Stimulated activated CD4-positive, alpha-beta T cell treated with anti-CD3 and anti-CD28 coated beads, Interleukin-4, amount 100 ng/mL, for 1 hour (primary cell): Measurements from ENCODE around the gene MED26.

ENCODE experiments used
- DNase-seq: peaks from one replicate; pipeline ENCODE4 v3.0.0-alpha.2; 2020

Gene MED26

GRCh38 chr19:16532440-16533234 is 95.4 kb downstream of the MED26 start:
- DNase-seq, result no peak

DNA sequence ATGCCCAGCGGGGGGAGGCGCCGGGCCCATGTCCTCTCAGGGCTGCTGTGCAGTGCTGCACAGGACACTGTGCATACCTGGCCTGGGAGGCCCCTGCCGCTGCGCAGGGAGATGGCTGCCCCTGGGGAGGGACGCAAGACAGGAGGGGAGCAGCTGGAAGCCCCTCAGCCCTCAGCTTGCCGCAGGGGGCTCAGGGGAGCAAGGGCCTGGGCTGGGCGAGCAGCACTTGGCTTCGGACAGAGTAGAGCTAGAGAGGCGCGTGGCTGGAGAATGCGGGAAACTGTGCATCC is 96.7 kb downstream of the MED26 start:
- DNase-seq, result no peak

DNA sequence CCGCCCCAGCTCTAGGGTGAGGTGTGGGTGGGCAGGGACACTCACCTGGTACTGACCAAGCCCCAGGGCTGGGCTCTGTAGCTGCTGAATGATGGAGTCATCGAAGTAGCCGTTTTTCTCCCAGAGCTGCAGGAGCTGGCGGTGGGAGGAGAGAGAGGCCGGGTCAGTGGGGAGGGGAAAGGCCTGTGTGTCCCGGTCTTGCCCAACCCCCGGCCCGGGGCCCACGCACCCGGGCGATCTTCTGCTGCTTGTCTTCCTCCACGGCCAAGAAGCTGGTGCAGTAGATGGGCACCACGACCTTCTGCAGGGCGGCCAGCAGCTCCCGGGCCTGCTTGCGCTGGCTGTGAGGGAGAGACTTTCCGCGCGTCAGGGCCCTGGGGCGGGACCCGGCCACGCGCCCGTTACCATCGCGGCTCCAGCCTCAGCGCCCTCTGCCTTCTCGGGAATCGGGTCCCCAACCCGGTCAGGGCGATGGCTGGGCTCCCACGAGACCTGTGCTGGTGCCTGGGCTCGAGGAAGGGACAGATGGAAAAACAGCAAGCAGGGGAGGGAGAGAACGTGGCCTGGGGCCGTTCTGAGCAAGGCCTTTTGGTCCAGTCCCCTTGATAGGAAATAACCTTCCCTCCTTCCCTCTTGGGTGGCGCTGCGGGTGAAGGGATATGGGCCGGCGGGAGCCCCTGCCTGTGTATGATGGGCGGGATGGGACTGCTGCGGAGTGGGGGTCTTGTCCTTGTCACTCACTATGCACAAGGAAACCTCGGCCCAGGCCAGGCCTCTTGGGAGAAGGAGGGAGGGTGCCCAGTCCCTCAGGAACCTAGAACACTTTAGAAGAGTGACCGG is 97.2 kb downstream of the MED26 start:
- no peak for DNase-seq

- no peak for DNase-seq
These were observed 98.4 kb downstream of the MED26 start for GRCh38 chr19:16529466-16530144.

DNA sequence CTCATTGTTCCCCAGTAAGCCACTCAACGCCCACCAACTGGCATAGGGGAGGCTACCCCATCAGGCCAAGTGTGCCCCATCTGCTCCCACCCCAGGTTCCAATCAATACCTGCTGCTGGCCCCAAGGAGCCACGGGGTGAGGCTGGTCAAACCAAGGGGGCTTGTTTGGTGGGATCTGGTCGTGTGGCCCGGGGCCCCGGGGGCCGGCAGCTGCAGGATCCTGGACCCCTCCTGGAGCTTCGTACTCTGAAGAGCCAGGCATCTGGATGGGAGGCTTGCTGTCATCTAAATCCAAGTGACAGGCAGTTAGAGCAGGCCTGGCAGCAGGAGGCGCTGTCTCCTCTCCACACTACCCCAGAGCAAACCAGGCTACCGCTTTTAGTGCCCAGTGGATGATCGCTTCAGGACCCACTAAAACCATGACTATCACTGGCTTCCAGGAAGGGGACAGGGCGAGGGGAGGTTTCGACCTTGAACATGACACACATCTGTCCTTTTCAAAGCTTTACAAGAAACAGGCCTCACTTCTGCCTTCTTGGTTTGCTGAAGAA is 100.0 kb downstream of the MED26 start:
- peak; percentile 46 for DNase-seq

GRCh38 chr19:16527334-16527935 is 100.6 kb downstream of the MED26 start:
- DNase-seq, result no peak

- DNase-seq, result no peak
These were observed 102.1 kb downstream of the MED26 start for GRCh38 chr19:16525751-16526481.

DNA sequence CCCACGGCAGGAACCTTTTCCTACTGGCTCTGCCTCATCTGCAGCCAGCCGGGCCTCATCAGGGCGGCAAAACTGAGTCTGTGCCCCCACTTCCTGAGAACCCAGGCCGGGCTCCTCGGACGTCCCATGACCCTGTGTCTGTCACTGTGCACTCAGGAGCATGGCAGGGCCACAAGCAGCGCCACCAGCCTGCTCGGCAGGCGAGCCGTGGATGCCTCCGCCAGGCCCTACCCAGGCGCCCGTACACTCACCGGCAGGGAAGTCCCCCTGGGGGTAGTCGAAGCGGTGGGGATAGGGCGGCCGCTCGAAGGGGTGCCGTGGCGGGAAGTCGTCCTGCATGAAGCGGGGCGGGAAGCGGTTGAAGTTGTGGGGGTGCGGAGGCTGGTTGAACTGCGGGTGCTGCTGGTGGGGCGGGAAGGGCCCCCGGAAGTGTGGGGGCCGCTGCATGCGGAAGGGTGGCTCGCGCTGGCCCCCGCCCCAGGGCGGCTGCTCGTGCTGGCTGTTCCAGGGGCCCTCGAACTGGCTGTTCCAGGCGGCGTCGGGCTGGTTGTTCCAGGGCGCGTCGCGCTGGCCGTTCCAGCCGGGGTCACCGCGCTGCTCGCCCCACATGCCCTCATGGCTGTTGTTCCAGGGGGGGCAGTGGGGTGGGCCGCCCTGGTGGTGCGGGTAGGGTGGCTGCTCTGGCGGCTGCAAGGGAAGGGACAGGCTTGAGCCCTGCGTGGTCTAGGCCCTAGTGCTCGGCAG is 102.8 kb downstream of the MED26 start:
- no peak for DNase-seq
